Heart right ventricle (tissue), 16 donors: ENCODE data around the gene HBS1L. TPM values are rescaled to one million over a fixed set of nuclear protein-coding genes. Genes with fewer than 3 reads are reported as not detected.

Experiments used
- ATAC-seq, 8 donors: fragments of 200-7000 bp; cut with Tn5 transposase; one replicate each; pipeline ENCODE4 v1.9.1; 2020; ENCODE audit warnings: mild to moderate bottlenecking in 8 of 8, moderate library complexity in 8 of 8, moderate number of reproducible peaks in 1 of 8
- DNase-seq, 2 donors: peaks; one replicate each; pipeline ENCODE4 v3.0.0-alpha.2; 2020
- H3K27ac ChIP-seq, 10 donors: fragments of 200-600 bp; sonication (generic) in 2 of 10; one replicate each; pipeline versions ENCODE4 v1.5.0 to v1.8.0; 2020 to 2022; ENCODE audit warnings: mild to moderate bottlenecking in 3 of 10
- H3K27me3 ChIP-seq, 7 donors: fragments of 200-600 bp; one replicate each; pipeline ENCODE4 v1.8.0; 2021 to 2022; ENCODE audit warnings: mild to moderate bottlenecking in 2 of 7
- H3K36me3 ChIP-seq, 9 donors: fragments of 200-600 bp; sonication (generic) in 1 of 9; one replicate each; pipeline versions ENCODE4 v1.5.0 to v1.8.0; 2020 to 2022; ENCODE audit warnings: mild to moderate bottlenecking in 2 of 9
- H3K4me1 ChIP-seq, 9 donors: fragments of 200-600 bp; sonication (generic) in 1 of 9; one replicate each; pipeline versions ENCODE4 v1.5.0 to v1.8.0; 2020 to 2022; ENCODE audit warnings: mild to moderate bottlenecking in 4 of 9
- H3K4me3 ChIP-seq, 10 donors: fragments of 200-600 bp; sonication (generic) in 2 of 10; one replicate each; pipeline versions ENCODE4 v1.5.0 to v1.8.0; 2020 to 2022; ENCODE audit warnings: mild to moderate bottlenecking in 7 of 10, moderate library complexity in 2 of 10
- H3K9me3 ChIP-seq, 11 donors: fragments of 200-600 bp in 10 of 11; sonication (generic) in 2 of 11; one replicate each; pipeline versions ENCODE4 v1.5.0 to v1.8.0; 2013 to 2022; ENCODE audit warnings: mild to moderate bottlenecking in 2 of 11, control low read depth in 1 of 11, moderate library complexity in 1 of 11
- WGBS, 2 donors: extraction: QIAGEN DNeasy Blood & Tissue Kit; methylation state at CpG; one replicate each; pipeline ENCODE4 v1.1.7; 2013; ENCODE audit warnings: inconsistent platforms in 1 of 2; 5-methylcytosine and 5-hydroxymethylcytosine counted together
- intact Hi-C, 10 donors: fragments of 100-400 bp; cut with DNase I; formaldehyde crosslinking; loops; one replicate each; pipeline versions ENCODE4 v1.11.1 to v1.14.2; 2022
- polyA plus RNA-seq, 2 donors: library from polyadenylated mRNA; stranded (reverse); fragments of 200-250 nt; gene quantifications; one replicate each; pipeline ENCODE4 v1.2.3, GENCODE V29; 2013
- total RNA-seq, 10 donors: library from RNA; stranded (reverse); fragmentation: NEBNext Ultra II Directional in 3 of 10; extraction: Animal tissue kit (Norgen Biotek cat#: 25700) in 3 of 10; gene quantifications; one replicate each; pipeline versions ENCODE4 v1.2.1 to v1.2.4, GENCODE V29; 2021 to 2023
- TF ChIP-seq, protein P1 (sequence below), 9 donors: fragments of 200-600 bp; sonication (generic) in 2 of 9; IDR thresholded peaks; one replicate each; pipeline versions ENCODE4 v1.5.0 to v1.8.0; 2021 to 2022; ENCODE audit warnings: antibody characterized with exemption in 9 of 9, mild to moderate bottlenecking in 5 of 9, moderate library complexity in 1 of 9
- donor health status: Arrhythmogenic right ventricular cardiomyopathy.
- donor health status: ischemic (EF 13 %, LVEDD 7.1; RV severe dilation, severe dysfunction).
- donor health status: healthy with polysubstance abuse.
- donor health status: DM: no; HTN: yes; CAD: no.
- donor health status: DM: no; HTN: no; CAD: no.
- donor health status: ischemic (EF 25% LVEDD 6.9; RV normal size, moderate dysfunction).
- donor health status: ischemic (EF 25% LVEDD 5.7; RV mildly dilated, moderate dysfunction).
- donor health status: healthy.
- donor health status: DM: yes; HTN: yes; CAD: no.
- donor health status: Ischemic cardiomyopathy.
- donor health status: ischemic (EF 35%, LVEDD 5.7; RV mildly dilated, moderate dysfunction).
- donor health status: nonischemic (EF 11% LVEDD 7.7; RV severe dilation, severe dysfunction).
- donor health status: DM: yes; HTN: yes; CAD: no.
- donor health status: PGD.
- donor health status: ischemic (EF 29% LVEDD 5.4; RV normal size, mild dysfunction).
- donor health status: nonischemic (EF 23%, LVEDD 6.1; RV moderate dilation, normal function).

HBS1L gene
- total and polyA plus RNA-seq, 12 donors = 20.8 to 100.0 (median 88.2) TPM

DNA sequence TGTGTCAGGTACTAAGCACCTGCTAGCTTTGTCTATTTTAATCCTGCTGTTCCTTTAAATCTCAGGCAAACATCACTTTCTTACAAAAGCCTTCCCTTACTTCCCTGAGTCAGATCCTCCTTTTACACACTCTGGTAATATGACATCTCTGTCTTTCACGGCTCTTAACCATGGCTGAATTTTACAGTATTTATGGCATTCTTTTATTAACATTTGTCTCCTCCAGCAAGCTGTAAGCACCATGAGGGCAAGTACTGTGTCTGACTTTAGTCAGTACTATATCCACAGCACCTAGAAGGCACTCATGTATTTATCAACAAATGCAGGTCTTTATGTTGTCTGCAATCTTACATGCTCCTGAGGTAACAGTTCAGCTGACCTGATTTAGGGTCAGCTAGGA is 33.7 kb upstream of the HBS1L start:
- TF ChIP-seq, protein P1, sequence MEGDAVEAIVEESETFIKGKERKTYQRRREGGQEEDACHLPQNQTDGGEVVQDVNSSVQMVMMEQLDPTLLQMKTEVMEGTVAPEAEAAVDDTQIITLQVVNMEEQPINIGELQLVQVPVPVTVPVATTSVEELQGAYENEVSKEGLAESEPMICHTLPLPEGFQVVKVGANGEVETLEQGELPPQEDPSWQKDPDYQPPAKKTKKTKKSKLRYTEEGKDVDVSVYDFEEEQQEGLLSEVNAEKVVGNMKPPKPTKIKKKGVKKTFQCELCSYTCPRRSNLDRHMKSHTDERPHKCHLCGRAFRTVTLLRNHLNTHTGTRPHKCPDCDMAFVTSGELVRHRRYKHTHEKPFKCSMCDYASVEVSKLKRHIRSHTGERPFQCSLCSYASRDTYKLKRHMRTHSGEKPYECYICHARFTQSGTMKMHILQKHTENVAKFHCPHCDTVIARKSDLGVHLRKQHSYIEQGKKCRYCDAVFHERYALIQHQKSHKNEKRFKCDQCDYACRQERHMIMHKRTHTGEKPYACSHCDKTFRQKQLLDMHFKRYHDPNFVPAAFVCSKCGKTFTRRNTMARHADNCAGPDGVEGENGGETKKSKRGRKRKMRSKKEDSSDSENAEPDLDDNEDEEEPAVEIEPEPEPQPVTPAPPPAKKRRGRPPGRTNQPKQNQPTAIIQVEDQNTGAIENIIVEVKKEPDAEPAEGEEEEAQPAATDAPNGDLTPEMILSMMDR (IDR thresholded peaks at IDR 0.05) = no peak
- ATAC-seq (no peak), DNase-seq (no peak)
- intact Hi-C loops = no loop called here
- no peaks in the 10 kb centered on the region for H3K9me3 ChIP-seq
- peaks cover 0 to 14% (median 0%) of the 10 kb centered on the region in 9 donors for H3K4me1 ChIP-seq
- WGBS, 2 donors = 75 to 82% methylated on average over 1 of the region's 1 CpG
- H3K27ac ChIP-seq = no peak overlapping the region
- H3K27me3 ChIP-seq = peaks cover 0 to 4% (median 0%) of the 10 kb centered on the region in 7 donors
- no peaks in the 10 kb centered on the region for H3K36me3 ChIP-seq
- H3K4me3 ChIP-seq = peak overlapping the region in 1 of 10 donors; percentile 36

DNA sequence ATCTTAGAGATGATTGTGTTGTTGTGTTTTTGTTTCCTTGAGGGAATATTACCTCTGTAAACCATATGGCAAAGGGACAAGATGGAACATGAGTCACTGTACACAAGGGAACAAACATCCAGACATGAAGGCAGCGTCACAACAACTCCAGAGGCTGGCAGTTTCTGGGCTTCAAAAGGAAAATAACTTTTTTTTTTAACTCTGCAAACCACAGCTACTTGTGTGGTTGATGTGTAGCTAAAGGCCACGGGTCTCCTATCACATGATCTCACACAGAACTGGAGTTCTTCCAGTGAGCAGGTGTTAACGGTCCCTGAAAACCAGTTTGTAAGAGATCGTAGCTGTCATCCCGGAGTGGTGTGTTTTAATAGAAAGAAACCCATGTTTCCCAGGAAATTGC is 33.2 kb upstream of the HBS1L start:
- Histone ChIP-seq H3K4me1 (peaks cover 0 to 14% (median 0%) of the 10 kb centered on the region in 9 donors), H3K27me3 (no peaks in the 10 kb centered on the region), H3K4me3 (peak overlapping the region in 1 of 10 donors; percentile 36), H3K27ac (no peak overlapping the region), H3K36me3 (no peaks in the 10 kb centered on the region), H3K9me3 (peaks cover 0 to under 1% (median 0%) of the 10 kb centered on the region in 11 donors)
- TF ChIP-seq, protein P1 (IDR thresholded peaks at IDR 0.05) = no peak
- intact Hi-C loops = no loop called here
- ATAC-seq (no peak), DNase-seq (no peak)
- 65 to 72% methylated on average over 5 of the region's 5 CpGs for WGBS, 2 donors

DNA sequence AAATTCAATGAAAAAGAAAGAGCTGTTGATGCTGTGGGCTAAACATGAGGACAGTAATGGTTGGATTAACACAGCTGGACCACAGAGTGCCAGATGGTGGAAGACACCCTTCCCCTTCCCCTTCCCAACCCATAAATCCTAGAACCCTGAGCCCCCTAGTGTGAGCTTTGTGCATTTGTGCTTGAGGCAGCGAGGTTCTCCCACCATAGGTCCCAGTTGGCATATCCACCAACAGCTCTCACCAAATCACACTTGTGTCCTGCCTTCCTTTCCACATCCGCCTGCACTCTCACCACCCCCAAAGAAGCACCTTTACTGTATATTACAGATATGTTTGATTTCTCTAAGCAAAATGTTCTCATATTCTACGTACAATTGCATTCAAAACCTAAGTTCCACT is 32.8 kb upstream of the HBS1L start:
- H3K9me3 ChIP-seq = peaks cover 0 to 5% (median 0%) of the 10 kb centered on the region in 11 donors
- intact Hi-C loops = no loop called here
- DNase-seq (no peak), ATAC-seq (no peak)
- H3K4me3 ChIP-seq = no peak overlapping the region
- TF ChIP-seq, protein P1 (IDR thresholded peaks at IDR 0.05) = no peak
- 85 to 89% methylated on average over 3 of the region's 3 CpGs for WGBS, 2 donors
- no peaks in the 10 kb centered on the region for H3K36me3 ChIP-seq
- no peaks in the 10 kb centered on the region for H3K27me3 ChIP-seq
- peaks cover 0 to 14% (median 0%) of the 10 kb centered on the region in 9 donors for H3K4me1 ChIP-seq
- H3K27ac ChIP-seq = no peak overlapping the region

GRCh38 chr6:135086414-135086764 is 31.8 kb upstream of the HBS1L start:
- Histone ChIP-seq H3K4me1 (peaks cover 0 to 14% (median 0%) of the 10 kb centered on the region in 9 donors), H3K27me3 (no peaks in the 10 kb centered on the region), H3K9me3 (peaks cover 0 to 15% (median 8%) of the 10 kb centered on the region in 11 donors), H3K36me3 (no peaks in the 10 kb centered on the region), H3K4me3 (no peak overlapping the region), H3K27ac (no peak overlapping the region)
- ATAC-seq (no peak), DNase-seq (no peak)
- intact Hi-C loops = no loop called here
- TF ChIP-seq, protein P1 (IDR thresholded peaks at IDR 0.05) = no peak
- WGBS, 2 donors = 69 to 75% methylated on average over 5 of the region's 5 CpGs
